ENCODE results near the gene SH2D1B. TPM values are rescaled to one million over a fixed set of nuclear protein-coding genes. Genes with fewer than 3 reads are reported as not detected.

SH2D1B gene
- total RNA-seq, 1 donor from 2014 or later = 1.9 TPM

DNA sequence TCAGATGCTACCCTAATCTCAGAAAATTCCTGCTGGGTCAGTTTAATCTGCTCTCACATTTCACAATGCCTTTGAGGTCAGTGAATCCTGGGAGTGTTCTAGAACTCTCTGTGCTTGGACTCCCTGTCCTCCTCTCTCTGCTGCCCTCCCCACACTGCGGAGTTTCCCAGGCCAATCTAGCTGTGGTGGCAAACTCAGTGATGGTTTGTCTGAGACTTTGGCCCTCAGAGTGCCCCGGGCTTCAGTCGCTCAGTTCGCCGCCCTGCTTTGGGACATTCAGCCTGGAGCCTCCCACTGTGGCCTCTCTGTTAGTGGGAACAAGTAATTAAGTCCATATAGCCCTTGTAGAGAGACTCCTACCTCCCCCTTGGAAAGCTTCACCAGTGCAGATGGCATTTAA is 23.3 kb downstream of the SH2D1B start:
- Histone ChIP-seq H3K4me3 (no peak overlapping the region), H3K36me3 (no peaks in the 10 kb centered on the region), H3K4me1 (no peaks in the 10 kb centered on the region), H3K27me3 (no peaks in the 10 kb centered on the region), H3K9me3 (no peaks in the 10 kb centered on the region), H3K27ac (no peak overlapping the region)
- DNase-seq = no peak
- TF ChIP-seq, protein P1, sequence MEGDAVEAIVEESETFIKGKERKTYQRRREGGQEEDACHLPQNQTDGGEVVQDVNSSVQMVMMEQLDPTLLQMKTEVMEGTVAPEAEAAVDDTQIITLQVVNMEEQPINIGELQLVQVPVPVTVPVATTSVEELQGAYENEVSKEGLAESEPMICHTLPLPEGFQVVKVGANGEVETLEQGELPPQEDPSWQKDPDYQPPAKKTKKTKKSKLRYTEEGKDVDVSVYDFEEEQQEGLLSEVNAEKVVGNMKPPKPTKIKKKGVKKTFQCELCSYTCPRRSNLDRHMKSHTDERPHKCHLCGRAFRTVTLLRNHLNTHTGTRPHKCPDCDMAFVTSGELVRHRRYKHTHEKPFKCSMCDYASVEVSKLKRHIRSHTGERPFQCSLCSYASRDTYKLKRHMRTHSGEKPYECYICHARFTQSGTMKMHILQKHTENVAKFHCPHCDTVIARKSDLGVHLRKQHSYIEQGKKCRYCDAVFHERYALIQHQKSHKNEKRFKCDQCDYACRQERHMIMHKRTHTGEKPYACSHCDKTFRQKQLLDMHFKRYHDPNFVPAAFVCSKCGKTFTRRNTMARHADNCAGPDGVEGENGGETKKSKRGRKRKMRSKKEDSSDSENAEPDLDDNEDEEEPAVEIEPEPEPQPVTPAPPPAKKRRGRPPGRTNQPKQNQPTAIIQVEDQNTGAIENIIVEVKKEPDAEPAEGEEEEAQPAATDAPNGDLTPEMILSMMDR (IDR thresholded peaks at IDR 0.05) = no peak
- intact Hi-C loops (cut with DNase I) = loop anchor here (10.0 kb wide), 1 partner anchor 334 kb away; no protein-coding TSS in a partner anchor
- ATAC-seq = peak; percentile 28

GRCh38 chr1:162388083-162388594 is 23.8 kb downstream of the SH2D1B start:
- TF ChIP-seq, protein P1 (IDR thresholded peaks at IDR 0.05) = no peak
- Histone ChIP-seq H3K4me3 (no peak overlapping the region), H3K27ac (no peak overlapping the region), H3K36me3 (no peaks in the 10 kb centered on the region), H3K9me3 (no peaks in the 10 kb centered on the region), H3K4me1 (no peaks in the 10 kb centered on the region), H3K27me3 (no peaks in the 10 kb centered on the region)
- no peak for DNase-seq
- ATAC-seq = no peak
- intact Hi-C loops (cut with DNase I) = loop anchor here (10.0 kb wide), 1 partner anchor 333 kb away; no protein-coding TSS in a partner anchor

- intact Hi-C loops (cut with DNase I) = loop anchor here (10.0 kb wide), 1 partner anchor 333 kb away; no protein-coding TSS in a partner anchor
- DNase-seq (no peak), ATAC-seq (no peak)
- H3K4me3 ChIP-seq = no peak overlapping the region
- no peaks in the 10 kb centered on the region for H3K4me1 ChIP-seq
- TF ChIP-seq, protein P1 (IDR thresholded peaks at IDR 0.05) = no peak
- H3K9me3 ChIP-seq = no peaks in the 10 kb centered on the region
- H3K27ac ChIP-seq = no peak overlapping the region
- H3K27me3 ChIP-seq = no peaks in the 10 kb centered on the region
- no peaks in the 10 kb centered on the region for H3K36me3 ChIP-seq
Observed at GRCh38 chr1:162387226-162388082, 24.5 kb downstream of the SH2D1B start.

GRCh38 chr1:162386292-162387225 is 25.4 kb downstream of the SH2D1B start:
- TF ChIP-seq, protein P1 (IDR thresholded peaks at IDR 0.05) = no peak
- H3K27ac ChIP-seq = no peak overlapping the region
- no peaks in the 10 kb centered on the region for H3K9me3 ChIP-seq
- ATAC-seq (no peak), DNase-seq (no peak)
- no peaks in the 10 kb centered on the region for H3K4me1 ChIP-seq
- intact Hi-C loops (cut with DNase I) = loop anchor here (10.0 kb wide), 1 partner anchor 332 kb away; no protein-coding TSS in a partner anchor
- H3K27me3 ChIP-seq = no peaks in the 10 kb centered on the region
- no peaks in the 10 kb centered on the region for H3K36me3 ChIP-seq
- H3K4me3 ChIP-seq = no peak overlapping the region

GRCh38 chr1:162385702-162386101 is 26.2 kb downstream of the SH2D1B start:
- TF ChIP-seq, protein P1 (IDR thresholded peaks at IDR 0.05) = no peak
- Histone ChIP-seq H3K27me3 (no peaks in the 10 kb centered on the region), H3K36me3 (no peaks in the 10 kb centered on the region), H3K9me3 (no peaks in the 10 kb centered on the region), H3K4me1 (peaks cover 6% of the 10 kb centered on the region), H3K27ac (no peak overlapping the region), H3K4me3 (no peak overlapping the region)
- DNase-seq = no peak
- intact Hi-C loops (cut with DNase I) = loop anchor here (10.0 kb wide), 1 partner anchor 331 kb away; no protein-coding TSS in a partner anchor
- no peak for ATAC-seq

Measured in upper lobe of right lung (tissue), 1 donor.